ENCODE results near the gene SLC25A39. TPM values are rescaled to one million over a fixed set of nuclear protein-coding genes. Genes with fewer than 3 reads are reported as not detected.
A peak's percentile ranks its signal among the peaks of the same experiment; 100 is the strongest.

SLC25A39 gene
- total and polyA plus RNA-seq, 2 of the 13 experiments (the other 11 are each of a cell fraction or from before 2014, with no cell fraction given): 144 to 151 TPM

DNA sequence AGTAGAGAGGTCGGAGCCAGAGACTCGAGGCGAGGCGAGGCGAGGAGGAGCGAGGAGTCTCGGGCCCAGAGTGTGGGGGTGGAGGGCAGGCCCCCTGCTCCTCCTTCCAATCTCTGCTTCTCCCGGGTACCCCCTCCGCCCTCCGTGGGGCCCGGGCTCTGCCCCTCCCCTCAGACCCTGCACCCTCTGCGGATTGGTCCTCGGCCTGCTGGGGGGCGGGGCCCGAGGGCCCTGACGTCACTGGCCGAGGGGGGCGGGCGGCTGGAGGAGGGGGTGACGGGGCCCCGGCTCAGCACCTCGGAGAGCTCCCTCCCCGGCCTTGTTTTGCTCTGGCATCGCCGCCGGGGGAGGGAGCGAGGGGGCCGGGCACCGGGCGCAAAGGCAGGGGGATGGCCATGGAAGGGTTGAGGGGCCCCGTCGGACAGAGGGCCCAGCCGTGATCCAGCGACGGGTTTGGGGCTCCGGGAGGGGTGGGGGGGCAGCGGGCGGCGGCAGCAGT, 16.3 kb downstream of the SLC25A39 start, which contains the start of gene RUNDC3A (continued):
- TF ChIP-seq, protein P1, sequence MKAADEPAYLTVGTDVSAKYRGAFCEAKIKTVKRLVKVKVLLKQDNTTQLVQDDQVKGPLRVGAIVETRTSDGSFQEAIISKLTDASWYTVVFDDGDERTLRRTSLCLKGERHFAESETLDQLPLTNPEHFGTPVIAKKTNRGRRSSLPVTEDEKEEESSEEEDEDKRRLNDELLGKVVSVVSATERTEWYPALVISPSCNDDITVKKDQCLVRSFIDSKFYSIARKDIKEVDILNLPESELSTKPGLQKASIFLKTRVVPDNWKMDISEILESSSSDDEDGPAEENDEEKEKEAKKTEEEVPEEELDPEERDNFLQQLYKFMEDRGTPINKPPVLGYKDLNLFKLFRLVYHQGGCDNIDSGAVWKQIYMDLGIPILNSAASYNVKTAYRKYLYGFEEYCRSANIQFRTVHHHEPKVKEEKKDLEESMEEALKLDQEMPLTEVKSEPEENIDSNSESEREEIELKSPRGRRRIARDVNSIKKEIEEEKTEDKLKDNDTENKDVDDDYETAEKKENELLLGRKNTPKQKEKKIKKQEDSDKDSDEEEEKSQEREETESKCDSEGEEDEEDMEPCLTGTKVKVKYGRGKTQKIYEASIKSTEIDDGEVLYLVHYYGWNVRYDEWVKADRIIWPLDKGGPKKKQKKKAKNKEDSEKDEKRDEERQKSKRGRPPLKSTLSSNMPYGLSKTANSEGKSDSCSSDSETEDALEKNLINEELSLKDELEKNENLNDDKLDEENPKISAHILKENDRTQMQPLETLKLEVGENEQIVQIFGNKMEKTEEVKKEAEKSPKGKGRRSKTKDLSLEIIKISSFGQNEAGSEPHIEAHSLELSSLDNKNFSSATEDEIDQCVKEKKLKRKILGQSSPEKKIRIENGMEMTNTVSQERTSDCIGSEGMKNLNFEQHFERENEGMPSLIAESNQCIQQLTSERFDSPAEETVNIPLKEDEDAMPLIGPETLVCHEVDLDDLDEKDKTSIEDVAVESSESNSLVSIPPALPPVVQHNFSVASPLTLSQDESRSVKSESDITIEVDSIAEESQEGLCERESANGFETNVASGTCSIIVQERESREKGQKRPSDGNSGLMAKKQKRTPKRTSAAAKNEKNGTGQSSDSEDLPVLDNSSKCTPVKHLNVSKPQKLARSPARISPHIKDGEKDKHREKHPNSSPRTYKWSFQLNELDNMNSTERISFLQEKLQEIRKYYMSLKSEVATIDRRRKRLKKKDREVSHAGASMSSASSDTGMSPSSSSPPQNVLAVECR (CRISPR knock-in tag; IDR thresholded peaks at IDR 0.05; ENCODE audit: borderline replicate concordance): peak; percentile 87; the same call in 1 of the 2 replicates
- TF ChIP-seq FOXA3 (CRISPR knock-in tag; IDR thresholded peaks at IDR 0.05) (peak; percentile 42; the same call in 1 of the 2 replicates), PAF1 (CRISPR knock-in tag; IDR thresholded peaks at IDR 0.05) (no peak), CENPX (CRISPR knock-in tag; IDR thresholded peaks at IDR 0.05) (no peak), BATF2 (CRISPR knock-in tag; IDR thresholded peaks at IDR 0.05) (peak; percentile 89), ZNF704 (CRISPR knock-in tag; IDR thresholded peaks at IDR 0.05; ENCODE audit: borderline replicate concordance) (peak; percentile 56; the same call in 1 of the 2 replicates), LCORL (IDR thresholded peaks at IDR 0.05) (no peak), LCORL (CRISPR knock-in tag; IDR thresholded peaks at IDR 0.05) (peak; percentile 60), BRD4 (CRISPR knock-in tag; IDR thresholded peaks at IDR 0.05) (no peak), TEF (CRISPR knock-in tag; IDR thresholded peaks at IDR 0.05) (0 out of 2 replicates have a peak, but pooled peaks have one; percentile 40), ZSCAN9 (CRISPR knock-in tag; IDR thresholded peaks at IDR 0.05; ENCODE audit: borderline replicate concordance) (peak; percentile 97), JARID2 (CRISPR knock-in tag; IDR thresholded peaks at IDR 0.05; ENCODE audit: insufficient replicate concordance) (peak; percentile 85), NPAS2 (CRISPR knock-in tag; IDR thresholded peaks at IDR 0.05; ENCODE audit: borderline replicate concordance) (no peak), SNAPC5 (CRISPR knock-in tag; IDR thresholded peaks at IDR 0.05; ENCODE audit: borderline replicate concordance) (no peak)
